Measurements from ENCODE around the gene OGFOD2. TPM values are rescaled to one million over a fixed set of nuclear protein-coding genes. Genes with fewer than 3 reads are reported as not detected.

The OGFOD2 gene
- total and polyA plus RNA-seq, 9 of the 15 experiments (the other 6 are each of a cell fraction or from before 2014, with no cell fraction given): 1.4 to 111 (median 18.5) TPM

DNA sequence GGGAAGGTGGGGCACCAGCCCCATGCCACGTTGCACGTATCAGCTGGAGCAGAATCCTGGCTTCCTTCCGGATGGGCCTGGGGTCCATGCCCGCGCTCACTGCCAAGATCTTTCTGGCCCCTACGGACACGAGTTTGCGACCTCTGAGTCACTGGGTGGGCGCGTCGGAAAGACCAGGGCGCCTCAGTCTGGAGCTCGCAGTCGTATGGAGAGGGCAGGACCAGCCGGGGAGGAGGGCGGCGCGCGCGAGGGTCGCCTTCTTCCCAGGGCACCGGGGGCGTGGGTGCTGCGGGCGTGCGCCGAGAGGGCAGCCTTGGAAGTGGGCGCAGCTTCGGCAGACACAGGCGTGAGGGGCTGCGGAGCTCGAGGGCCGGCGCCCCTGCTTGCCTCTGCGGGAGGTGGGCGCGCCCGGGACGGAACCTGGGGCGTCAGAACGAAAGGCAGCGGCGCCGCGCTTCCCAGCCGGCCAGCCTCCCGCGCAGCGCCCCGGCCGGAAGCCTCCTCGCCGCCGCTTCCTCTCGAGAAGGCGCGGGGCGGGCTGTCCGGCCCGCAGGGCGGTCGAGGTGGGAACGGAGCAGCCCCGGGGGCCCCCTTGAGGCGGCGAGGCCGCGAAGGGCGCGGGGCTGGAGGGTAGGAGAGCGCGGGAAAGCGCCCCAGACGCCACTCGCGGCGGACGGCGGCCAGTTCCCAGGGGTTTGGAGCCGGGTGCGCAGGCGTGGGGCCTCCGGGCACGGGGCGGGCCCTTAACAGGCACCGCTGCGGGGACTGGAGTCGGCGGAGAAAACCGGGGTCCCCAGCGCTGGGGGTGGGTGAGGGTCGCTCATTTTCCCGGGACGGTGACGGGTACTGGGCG, 5.4 kb downstream of the OGFOD2 start, which contains the start of gene ARL6IP4 (continued):
- TF ChIP-seq, protein P1, sequence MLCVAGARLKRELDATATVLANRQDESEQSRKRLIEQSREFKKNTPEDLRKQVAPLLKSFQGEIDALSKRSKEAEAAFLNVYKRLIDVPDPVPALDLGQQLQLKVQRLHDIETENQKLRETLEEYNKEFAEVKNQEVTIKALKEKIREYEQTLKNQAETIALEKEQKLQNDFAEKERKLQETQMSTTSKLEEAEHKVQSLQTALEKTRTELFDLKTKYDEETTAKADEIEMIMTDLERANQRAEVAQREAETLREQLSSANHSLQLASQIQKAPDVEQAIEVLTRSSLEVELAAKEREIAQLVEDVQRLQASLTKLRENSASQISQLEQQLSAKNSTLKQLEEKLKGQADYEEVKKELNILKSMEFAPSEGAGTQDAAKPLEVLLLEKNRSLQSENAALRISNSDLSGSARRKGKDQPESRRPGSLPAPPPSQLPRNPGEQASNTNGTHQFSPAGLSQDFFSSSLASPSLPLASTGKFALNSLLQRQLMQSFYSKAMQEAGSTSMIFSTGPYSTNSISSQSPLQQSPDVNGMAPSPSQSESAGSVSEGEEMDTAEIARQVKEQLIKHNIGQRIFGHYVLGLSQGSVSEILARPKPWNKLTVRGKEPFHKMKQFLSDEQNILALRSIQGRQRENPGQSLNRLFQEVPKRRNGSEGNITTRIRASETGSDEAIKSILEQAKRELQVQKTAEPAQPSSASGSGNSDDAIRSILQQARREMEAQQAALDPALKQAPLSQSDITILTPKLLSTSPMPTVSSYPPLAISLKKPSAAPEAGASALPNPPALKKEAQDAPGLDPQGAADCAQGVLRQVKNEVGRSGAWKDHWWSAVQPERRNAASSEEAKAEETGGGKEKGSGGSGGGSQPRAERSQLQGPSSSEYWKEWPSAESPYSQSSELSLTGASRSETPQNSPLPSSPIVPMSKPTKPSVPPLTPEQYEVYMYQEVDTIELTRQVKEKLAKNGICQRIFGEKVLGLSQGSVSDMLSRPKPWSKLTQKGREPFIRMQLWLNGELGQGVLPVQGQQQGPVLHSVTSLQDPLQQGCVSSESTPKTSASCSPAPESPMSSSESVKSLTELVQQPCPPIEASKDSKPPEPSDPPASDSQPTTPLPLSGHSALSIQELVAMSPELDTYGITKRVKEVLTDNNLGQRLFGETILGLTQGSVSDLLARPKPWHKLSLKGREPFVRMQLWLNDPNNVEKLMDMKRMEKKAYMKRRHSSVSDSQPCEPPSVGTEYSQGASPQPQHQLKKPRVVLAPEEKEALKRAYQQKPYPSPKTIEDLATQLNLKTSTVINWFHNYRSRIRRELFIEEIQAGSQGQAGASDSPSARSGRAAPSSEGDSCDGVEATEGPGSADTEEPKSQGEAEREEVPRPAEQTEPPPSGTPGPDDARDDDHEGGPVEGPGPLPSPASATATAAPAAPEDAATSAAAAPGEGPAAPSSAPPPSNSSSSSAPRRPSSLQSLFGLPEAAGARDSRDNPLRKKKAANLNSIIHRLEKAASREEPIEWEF (CRISPR knock-in tag; IDR thresholded peaks at IDR 0.05): no peak
- TF ChIP-seq, protein P2, sequence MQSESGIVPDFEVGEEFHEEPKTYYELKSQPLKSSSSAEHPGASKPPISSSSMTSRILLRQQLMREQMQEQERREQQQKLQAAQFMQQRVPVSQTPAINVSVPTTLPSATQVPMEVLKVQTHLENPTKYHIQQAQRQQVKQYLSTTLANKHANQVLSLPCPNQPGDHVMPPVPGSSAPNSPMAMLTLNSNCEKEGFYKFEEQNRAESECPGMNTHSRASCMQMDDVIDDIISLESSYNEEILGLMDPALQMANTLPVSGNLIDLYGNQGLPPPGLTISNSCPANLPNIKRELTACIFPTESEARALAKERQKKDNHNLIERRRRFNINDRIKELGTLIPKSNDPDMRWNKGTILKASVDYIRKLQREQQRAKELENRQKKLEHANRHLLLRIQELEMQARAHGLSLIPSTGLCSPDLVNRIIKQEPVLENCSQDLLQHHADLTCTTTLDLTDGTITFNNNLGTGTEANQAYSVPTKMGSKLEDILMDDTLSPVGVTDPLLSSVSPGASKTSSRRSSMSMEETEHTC (IDR thresholded peaks at IDR 0.05): no peak
- TF ChIP-seq ZNF583 (CRISPR knock-in tag; IDR thresholded peaks at IDR 0.05): no peak
- TF ChIP-seq TAF1 (IDR thresholded peaks at IDR 0.05; ENCODE audit: control insufficient read depth, extremely low read depth, insufficient read depth, low read length, severe bottlenecking): peak; percentile 67
- TF ChIP-seq, protein P3, sequence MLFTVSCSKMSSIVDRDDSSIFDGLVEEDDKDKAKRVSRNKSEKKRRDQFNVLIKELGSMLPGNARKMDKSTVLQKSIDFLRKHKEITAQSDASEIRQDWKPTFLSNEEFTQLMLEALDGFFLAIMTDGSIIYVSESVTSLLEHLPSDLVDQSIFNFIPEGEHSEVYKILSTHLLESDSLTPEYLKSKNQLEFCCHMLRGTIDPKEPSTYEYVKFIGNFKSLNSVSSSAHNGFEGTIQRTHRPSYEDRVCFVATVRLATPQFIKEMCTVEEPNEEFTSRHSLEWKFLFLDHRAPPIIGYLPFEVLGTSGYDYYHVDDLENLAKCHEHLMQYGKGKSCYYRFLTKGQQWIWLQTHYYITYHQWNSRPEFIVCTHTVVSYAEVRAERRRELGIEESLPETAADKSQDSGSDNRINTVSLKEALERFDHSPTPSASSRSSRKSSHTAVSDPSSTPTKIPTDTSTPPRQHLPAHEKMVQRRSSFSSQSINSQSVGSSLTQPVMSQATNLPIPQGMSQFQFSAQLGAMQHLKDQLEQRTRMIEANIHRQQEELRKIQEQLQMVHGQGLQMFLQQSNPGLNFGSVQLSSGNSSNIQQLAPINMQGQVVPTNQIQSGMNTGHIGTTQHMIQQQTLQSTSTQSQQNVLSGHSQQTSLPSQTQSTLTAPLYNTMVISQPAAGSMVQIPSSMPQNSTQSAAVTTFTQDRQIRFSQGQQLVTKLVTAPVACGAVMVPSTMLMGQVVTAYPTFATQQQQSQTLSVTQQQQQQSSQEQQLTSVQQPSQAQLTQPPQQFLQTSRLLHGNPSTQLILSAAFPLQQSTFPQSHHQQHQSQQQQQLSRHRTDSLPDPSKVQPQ (CRISPR knock-in tag; IDR thresholded peaks at IDR 0.05; ENCODE audit: borderline replicate concordance): no peak
- TF ChIP-seq RAD21 (CRISPR knock-in tag; conservative IDR thresholded peaks at IDR 0.05 in 1 of 2, IDR thresholded peaks at IDR 0.05 in 1 of 2): peak in 1 of 2 experiments; percentile 25; a peak in 2 of 4 replicates
- TF ChIP-seq BMI1 (IDR thresholded peaks at IDR 0.05; ENCODE audit: low read length): no peak
- TF ChIP-seq, protein P4, sequence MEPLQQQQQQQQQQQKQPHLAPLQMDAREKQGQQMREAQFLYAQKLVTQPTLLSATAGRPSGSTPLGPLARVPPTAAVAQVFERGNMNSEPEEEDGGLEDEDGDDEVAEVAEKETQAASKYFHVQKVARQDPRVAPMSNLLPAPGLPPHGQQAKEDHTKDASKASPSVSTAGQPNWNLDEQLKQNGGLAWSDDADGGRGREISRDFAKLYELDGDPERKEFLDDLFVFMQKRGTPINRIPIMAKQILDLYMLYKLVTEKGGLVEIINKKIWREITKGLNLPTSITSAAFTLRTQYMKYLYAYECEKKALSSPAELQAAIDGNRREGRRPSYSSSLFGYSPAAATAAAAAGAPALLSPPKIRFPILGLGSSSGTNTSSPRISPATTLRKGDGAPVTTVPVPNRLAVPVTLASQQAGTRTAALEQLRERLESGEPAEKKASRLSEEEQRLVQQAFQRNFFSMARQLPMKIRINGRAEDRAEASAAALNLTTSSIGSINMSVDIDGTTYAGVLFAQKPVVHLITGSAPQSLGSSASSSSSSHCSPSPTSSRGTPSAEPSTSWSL (CRISPR knock-in tag; IDR thresholded peaks at IDR 0.05; ENCODE audit: borderline replicate concordance): no peak
- peak; percentile 89; the same call in 1 of the 2 replicates for TF ChIP-seq ERF (CRISPR knock-in tag; IDR thresholded peaks at IDR 0.05)
- TF ChIP-seq PML (IDR thresholded peaks at IDR 0.05; ENCODE audit: low read length): no peak

Measured in K562 (cell line).